Liver (tissue), 3 donors: ENCODE measurements around the gene TGM5.

Source experiments
- CTCF ChIP-seq: fragments of 150-350 bp; IDR thresholded peaks from 2 replicates; pipeline ENCODE4 v1.5.1; 2017; ENCODE audit warnings: improper control_type of control experiment, low read depth, low read length; ENCODE audit not compliant: missing input control
- JUND ChIP-seq, 2 donors: IDR thresholded peaks; 2 replicates each; pipeline ENCODE4 v1.6.1; 2016; ENCODE audit warnings: antibody characterized with exemption in 2 of 2
- RAD21 ChIP-seq, 2 donors: IDR thresholded peaks; 2 replicates each; pipeline ENCODE4 v1.6.1; 2016; ENCODE audit warnings: antibody characterized with exemption in 2 of 2, mild to moderate bottlenecking in 2 of 2
- TAF1 ChIP-seq: conservative IDR thresholded peaks from 2 replicates; pipeline ENCODE4 v1.6.1; 2016; ENCODE audit warnings: antibody characterized with exemption, mild to moderate bottlenecking
- donor health status: healthy.
- donor health status: healthy.

DNA sequence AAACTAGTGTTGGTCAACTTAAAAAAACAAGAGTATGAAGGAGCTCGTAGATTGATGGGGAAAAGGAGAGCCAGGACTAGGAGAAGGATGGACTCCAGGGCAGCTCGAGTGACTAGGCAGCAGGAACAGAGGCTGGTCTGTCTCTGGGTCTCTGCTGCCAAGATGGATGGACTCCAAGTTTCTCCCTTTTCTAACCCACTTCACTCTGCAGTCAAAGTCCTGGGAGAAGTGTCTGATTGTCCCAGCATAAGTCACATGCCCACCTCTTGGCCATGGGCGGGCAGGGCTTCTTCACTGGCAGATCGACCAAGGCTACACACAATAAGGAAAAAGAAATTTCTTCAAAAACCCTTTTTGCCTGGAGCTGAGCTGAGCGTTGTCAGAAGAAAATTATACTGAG is 36.8 kb downstream of the TGM5 start:
- no peak for TF ChIP-seq CTCF
- TF ChIP-seq JUND (IDR thresholded peaks at IDR 0.05), result no peak
- no peak for TF ChIP-seq RAD21 (IDR thresholded peaks at IDR 0.05)
- no peak for TF ChIP-seq TAF1
